ENCODE measurements around the gene LSM10.

DNA sequence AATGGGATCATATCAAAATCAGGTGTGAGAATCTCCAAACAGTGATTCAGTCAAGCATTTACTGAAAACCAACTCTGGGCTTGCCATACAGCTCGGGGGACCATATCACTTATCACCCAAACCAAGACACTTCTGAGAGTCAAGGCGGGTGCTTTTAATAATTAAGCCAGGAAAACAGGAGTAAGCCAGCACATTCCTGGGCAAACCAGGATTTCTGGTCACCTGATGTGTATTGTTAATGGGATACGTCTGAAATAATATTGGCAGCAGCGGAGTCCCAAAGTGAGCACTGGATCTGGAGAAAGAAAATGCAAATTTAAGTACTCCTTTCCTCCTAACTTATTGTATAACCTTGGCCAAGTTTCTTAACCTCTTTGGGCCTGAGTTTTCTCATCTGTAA is 34.9 kb upstream of the LSM10 start:
- TF ChIP-seq, protein P1, sequence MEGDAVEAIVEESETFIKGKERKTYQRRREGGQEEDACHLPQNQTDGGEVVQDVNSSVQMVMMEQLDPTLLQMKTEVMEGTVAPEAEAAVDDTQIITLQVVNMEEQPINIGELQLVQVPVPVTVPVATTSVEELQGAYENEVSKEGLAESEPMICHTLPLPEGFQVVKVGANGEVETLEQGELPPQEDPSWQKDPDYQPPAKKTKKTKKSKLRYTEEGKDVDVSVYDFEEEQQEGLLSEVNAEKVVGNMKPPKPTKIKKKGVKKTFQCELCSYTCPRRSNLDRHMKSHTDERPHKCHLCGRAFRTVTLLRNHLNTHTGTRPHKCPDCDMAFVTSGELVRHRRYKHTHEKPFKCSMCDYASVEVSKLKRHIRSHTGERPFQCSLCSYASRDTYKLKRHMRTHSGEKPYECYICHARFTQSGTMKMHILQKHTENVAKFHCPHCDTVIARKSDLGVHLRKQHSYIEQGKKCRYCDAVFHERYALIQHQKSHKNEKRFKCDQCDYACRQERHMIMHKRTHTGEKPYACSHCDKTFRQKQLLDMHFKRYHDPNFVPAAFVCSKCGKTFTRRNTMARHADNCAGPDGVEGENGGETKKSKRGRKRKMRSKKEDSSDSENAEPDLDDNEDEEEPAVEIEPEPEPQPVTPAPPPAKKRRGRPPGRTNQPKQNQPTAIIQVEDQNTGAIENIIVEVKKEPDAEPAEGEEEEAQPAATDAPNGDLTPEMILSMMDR (IDR thresholded peaks at IDR 0.05; ENCODE audit: low read depth, low read length, poor library complexity, severe bottlenecking): no peak
- TF ChIP-seq EZH2phosphoT487 (IDR thresholded peaks at IDR 0.05; ENCODE audit: borderline replicate concordance, low read length): no peak
